ENCODE results near the gene SH3TC1.

Gene SH3TC1

DNA sequence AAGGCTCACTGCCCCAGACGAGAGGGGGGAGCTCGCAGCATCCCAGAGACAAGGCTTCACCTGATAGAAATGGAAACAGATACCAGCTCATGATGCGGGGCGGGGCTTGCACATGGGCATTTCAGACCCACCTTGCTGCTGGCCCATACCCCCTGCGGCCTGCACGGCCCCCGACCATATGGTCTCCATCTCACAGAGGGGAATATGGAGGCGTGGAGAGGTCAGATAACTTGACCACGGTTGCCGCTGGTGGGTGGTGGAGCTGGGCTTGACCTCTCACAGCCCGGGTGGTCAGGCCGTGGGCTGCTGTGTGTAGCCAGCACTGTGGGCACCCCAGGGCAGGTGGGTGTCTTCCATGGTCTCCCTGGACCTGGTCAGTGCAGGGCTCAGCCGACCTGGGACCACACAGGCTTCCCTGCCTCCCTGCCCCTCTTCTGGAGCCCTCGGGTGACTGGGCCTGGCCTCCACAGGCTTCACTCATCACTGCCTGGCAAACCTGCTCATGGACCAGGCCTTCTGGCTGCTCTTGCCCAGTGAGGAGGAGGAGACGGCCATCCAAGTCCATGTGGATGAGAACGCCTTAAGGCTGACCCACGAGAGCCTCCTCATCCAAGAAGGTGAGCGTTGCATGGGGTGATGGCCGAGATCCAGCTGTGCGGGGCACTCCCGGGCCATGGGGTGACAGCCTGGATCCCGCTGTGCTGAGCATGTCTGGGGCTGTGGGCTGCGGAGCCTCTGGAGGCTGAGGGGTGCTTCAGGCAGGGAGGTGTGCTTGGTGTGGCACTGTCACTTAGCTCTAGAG is 16.8 kb downstream of the SH3TC1 start:
- DNase-seq (ENCODE audit: low read depth, low spot score), result no peak
- no peak overlapping the region for H3K4me3 ChIP-seq (ENCODE audit: low read depth, low read length)
- POLR2A ChIA-PET, result interaction anchor here (0.6 kb wide), 1 partner anchor 14 kb away, joined by 3 read pairs; no protein-coding TSS in a partner anchor
- TF ChIP-seq, protein P1, sequence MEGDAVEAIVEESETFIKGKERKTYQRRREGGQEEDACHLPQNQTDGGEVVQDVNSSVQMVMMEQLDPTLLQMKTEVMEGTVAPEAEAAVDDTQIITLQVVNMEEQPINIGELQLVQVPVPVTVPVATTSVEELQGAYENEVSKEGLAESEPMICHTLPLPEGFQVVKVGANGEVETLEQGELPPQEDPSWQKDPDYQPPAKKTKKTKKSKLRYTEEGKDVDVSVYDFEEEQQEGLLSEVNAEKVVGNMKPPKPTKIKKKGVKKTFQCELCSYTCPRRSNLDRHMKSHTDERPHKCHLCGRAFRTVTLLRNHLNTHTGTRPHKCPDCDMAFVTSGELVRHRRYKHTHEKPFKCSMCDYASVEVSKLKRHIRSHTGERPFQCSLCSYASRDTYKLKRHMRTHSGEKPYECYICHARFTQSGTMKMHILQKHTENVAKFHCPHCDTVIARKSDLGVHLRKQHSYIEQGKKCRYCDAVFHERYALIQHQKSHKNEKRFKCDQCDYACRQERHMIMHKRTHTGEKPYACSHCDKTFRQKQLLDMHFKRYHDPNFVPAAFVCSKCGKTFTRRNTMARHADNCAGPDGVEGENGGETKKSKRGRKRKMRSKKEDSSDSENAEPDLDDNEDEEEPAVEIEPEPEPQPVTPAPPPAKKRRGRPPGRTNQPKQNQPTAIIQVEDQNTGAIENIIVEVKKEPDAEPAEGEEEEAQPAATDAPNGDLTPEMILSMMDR (IDR thresholded peaks at IDR 0.05; ENCODE audit: insufficient read depth, low read length, missing control alignments), result no peak
- CTCF ChIA-PET, result interaction anchor here (1.0 to 2.1 kb wide), 2 partner anchors 16 to 27 kb away, joined by 3 to 10 read pairs; no protein-coding TSS in a partner anchor

DNA sequence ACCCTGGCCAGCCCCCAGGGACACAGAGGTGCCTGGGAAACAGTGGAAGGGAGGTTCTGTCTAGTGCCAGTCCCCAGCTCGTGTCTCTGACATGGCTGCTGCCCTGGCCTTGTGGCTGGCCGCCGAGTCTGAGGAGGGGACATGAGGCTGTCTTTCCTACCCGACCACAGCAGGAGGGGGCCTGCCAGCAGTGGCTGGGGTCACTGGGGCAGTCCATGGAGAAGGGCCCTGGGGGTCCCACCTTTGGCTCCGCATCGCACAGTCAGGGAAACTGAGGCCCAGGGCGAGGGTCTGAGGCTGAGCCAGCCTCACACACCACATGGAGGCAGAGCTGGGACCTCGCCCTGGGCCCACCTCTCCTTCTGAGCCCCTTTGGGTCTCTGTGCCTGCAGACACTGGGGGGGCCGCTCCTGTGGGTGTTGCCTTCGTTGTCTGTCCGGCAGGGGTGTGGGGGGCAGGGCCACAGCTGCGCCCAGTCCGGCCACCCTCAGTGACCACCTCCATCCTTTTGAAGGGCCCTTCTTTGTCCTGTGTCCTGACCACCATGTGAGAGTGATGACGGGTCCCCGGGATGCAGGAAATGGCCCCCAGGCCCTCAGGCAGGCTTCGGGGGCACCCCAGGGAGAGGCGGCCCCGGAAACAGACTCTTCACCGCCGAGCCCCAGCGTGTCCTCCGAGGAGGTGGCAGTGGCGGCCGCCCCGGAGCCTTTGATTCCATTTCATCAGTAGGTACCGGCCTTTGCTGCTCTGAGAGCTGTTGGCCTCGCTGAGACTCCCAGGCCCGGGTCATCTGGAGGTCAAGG is 17.6 kb downstream of the SH3TC1 start:
- DNase-seq (ENCODE audit: low read depth, low spot score), result no peak
- POLR2A ChIA-PET, result no interaction called here
- TF ChIP-seq, protein P1 (IDR thresholded peaks at IDR 0.05; ENCODE audit: insufficient read depth, low read length, missing control alignments), result no peak
- CTCF ChIA-PET, result interaction anchor here (2.1 to 2.9 kb wide), 3 partner anchors 11 to 26 kb away, joined by 7 to 11 read pairs (median 10); no protein-coding TSS in a partner anchor
- no peak overlapping the region for H3K4me3 ChIP-seq (ENCODE audit: low read depth, low read length)

DNA sequence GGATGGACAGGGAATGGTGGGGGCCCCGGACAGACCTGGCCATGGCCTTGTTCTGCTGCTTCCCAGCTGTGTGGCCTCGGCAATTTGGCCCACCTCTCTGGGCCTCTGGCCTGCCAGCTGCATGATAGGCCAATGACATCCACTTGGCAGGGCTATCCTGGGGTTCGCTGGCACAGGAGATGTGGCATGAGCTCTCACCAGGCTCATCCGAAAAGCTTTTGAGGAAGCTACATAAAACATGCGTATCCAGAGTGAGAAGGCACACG is 18.1 kb downstream of the SH3TC1 start:
- H3K4me3 ChIP-seq (ENCODE audit: low read depth, low read length), result no peak overlapping the region
- ChIA-PET CTCF (interaction anchor here (2.4 to 2.9 kb wide), 2 partner anchors 10 to 25 kb away, joined by 7 to 11 read pairs; no protein-coding TSS in a partner anchor), POLR2A (no interaction called here)
- TF ChIP-seq, protein P1 (IDR thresholded peaks at IDR 0.05; ENCODE audit: insufficient read depth, low read length, missing control alignments), result no peak
- DNase-seq (ENCODE audit: low read depth, low spot score), result no peak

DNA sequence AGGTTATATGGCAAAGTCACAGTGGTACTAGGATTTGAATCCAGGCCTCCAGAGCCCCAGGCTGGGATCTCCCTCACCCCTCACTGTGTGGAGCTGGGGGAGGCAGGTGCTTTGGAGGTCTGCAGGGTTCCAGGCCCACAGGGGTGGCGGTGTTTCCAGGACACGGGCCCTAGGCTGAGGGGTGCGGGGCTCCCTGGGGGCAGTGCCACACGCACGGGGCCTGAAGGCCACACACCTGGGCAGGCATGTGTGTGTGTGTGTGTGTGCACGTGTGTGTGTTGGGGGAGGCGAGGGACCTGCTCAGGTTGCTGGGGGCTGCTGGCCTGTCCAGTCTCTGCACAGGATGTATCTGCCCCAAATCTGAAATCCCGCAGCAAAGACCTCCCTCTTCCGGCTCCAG is 18.8 kb downstream of the SH3TC1 start:
- POLR2A ChIA-PET, result no interaction called here
- TF ChIP-seq, protein P1 (IDR thresholded peaks at IDR 0.05; ENCODE audit: insufficient read depth, low read length, missing control alignments), result no peak
- DNase-seq (ENCODE audit: low read depth, low spot score), result no peak
- CTCF ChIA-PET, result interaction anchor here (2.4 to 2.9 kb wide), 2 partner anchors 10 to 25 kb away, joined by 7 to 11 read pairs; no protein-coding TSS in a partner anchor
- no peak overlapping the region for H3K4me3 ChIP-seq (ENCODE audit: low read depth, low read length)

DNA sequence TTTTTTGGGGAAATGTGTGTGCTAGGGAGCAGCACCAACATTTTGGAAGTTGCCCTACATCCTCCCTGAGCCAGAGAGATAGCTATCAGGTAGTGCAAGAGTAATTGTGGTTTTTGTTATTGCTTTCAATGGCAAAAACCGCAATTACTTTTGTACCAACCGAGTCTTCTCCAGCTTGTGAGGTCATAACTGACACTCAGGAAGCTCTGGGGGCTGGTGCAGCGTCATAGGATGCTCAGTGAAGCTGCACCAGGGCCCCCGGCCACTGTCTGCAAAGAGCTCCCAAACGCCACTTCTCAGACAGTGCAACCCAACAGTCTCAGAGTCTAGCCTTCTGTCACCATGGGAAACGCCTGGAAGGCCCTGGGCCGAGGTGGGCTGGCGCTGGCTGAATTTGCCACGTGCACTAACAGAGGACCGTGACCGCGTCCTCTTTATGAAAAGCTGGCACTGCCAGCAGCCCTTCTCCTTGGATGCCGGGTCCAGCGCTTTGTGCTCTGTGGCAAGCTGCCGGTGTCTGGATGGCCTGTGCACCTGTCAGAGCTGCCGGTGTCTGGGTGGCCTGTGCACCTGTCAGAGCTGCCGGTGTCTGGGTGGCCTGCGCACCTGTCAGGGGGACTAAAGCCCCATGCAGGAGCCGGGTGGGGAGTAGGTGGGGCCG is 19.4 kb downstream of the SH3TC1 start:
- H3K4me3 ChIP-seq (ENCODE audit: low read depth, low read length), result no peak overlapping the region
- DNase-seq (ENCODE audit: low read depth, low spot score), result no peak
- ChIA-PET POLR2A (no interaction called here), CTCF (interaction anchor here (0.5 to 2.9 kb wide), 3 partner anchors 9 to 24 kb away, joined by 3 to 11 read pairs (median 7); no protein-coding TSS in a partner anchor)
- TF ChIP-seq, protein P1 (IDR thresholded peaks at IDR 0.05; ENCODE audit: insufficient read depth, low read length, missing control alignments), result no peak
